Caco-2 (cell line): ENCODE results near the gene KCTD12. TPM values are rescaled to one million over a fixed set of nuclear protein-coding genes. Genes with fewer than 3 reads are reported as not detected.

ENCODE experiments used
- BruUV-seq: library from RNA; stranded (reverse); fragments of 400-500 nt; replicated peaks from 2 replicates; lab custom pipeline; 2021; lab: Mats Ljungman, UMichigan
- CTCF ChIA-PET: fragments of 300-600 bp; sonication (Branson Sonifier 250); formaldehyde crosslinking; loops from one replicate; lab custom pipeline; 2022; ENCODE audit warnings: antibody characterized with exemption; lab: Charles Lee
- POLR2A ChIA-PET: fragments of 300-600 bp; sonication (Branson Sonifier 250); formaldehyde crosslinking; loops from one replicate; lab custom pipeline; 2022; ENCODE audit warnings: antibody characterized with exemption; lab: Charles Lee
- DNase-seq, 2 experiments: peaks; one replicate each; pipeline versions ENCODE4 v3.0.0 to v3.0.0-alpha.2; 2020 to 2022
- H3K27me3 ChIP-seq: replicated peaks from 2 replicates; pipeline ENCODE4 v1.6.0; 2011; ENCODE audit warnings: low read length; ENCODE audit not compliant: control insufficient read depth, insufficient read depth
- H3K36me3 ChIP-seq: 2 replicates; pipeline ENCODE4 v1.5.1; 2011; ENCODE audit warnings: low read length; ENCODE audit not compliant: control insufficient read depth, insufficient read depth
- H3K4me1 ChIP-seq: fragments of 250-450 bp; sonication (Bioruptor Pico); 2 replicates; pipeline ENCODE4 v1.5.1; 2020; ENCODE audit warnings: mild to moderate bottlenecking
- H3K4me3 ChIP-seq: 2 replicates; pipeline ENCODE4 v1.5.1; 2011; ENCODE audit warnings: low read depth, mild to moderate bottlenecking, control low read depth, low read length
- H3K9me3 ChIP-seq: fragments of 250-450 bp; sonication (Bioruptor Pico); 2 replicates; pipeline ENCODE4 v1.5.1; 2020; ENCODE audit warnings: mild to moderate bottlenecking, moderate library complexity
- H3K27ac Mint-ChIP-seq: one replicate; pipeline ENCODE4 v1.8.0; 2022; ENCODE audit warnings: mixed read lengths; ENCODE audit not compliant: unreplicated experiment
- H3K27me3 Mint-ChIP-seq: one replicate; pipeline ENCODE4 v1.8.0; 2022; ENCODE audit warnings: mixed read lengths; ENCODE audit not compliant: insufficient read depth, unreplicated experiment
- H3K36me3 Mint-ChIP-seq: one replicate; pipeline ENCODE4 v1.8.0; 2022; ENCODE audit warnings: mild to moderate bottlenecking, mixed read lengths; ENCODE audit not compliant: insufficient read depth, unreplicated experiment
- H3K4me1 Mint-ChIP-seq: one replicate; pipeline ENCODE4 v1.8.0; 2022; ENCODE audit warnings: low read depth, mixed read lengths; ENCODE audit not compliant: unreplicated experiment
- H3K4me3 Mint-ChIP-seq: one replicate; pipeline ENCODE4 v1.8.0; 2022; ENCODE audit warnings: mild to moderate bottlenecking, moderate library complexity, mixed read lengths; ENCODE audit not compliant: unreplicated experiment
- H3K9me3 Mint-ChIP-seq: one replicate; pipeline ENCODE4 v1.8.0; 2022; ENCODE audit warnings: mixed read lengths; ENCODE audit not compliant: unreplicated experiment
- intact Hi-C: fragments of 100-400 bp; cut with micrococcal nuclease; formaldehyde crosslinking; loops from one replicate; pipeline ENCODE4 v1.10.0; 2022; ENCODE audit not compliant: unreplicated experiment
- total RNA-seq: library from RNA; stranded (reverse); gene quantifications from 2 replicates; pipeline ENCODE4 v1.2.3, GENCODE V29; 2022
- TF ChIP-seq, protein P1 (sequence below), 2 experiments: fragments of 200-600 bp in 1 of 2; IDR thresholded peaks; 1 replicate in 1 of 2; 2 replicates in 1 of 2; pipeline versions ENCODE4 v1.5.1 to v1.8.0; 2011 to 2022; ENCODE audit warnings: antibody characterized with exemption in 1 of 2, control low read depth in 1 of 2, inconsistent platforms in 1 of 2, low read depth in 1 of 2, low read length in 1 of 2, mild to moderate bottlenecking in 1 of 2, moderate library complexity in 1 of 2; ENCODE audit not compliant: insufficient read depth in 1 of 2, severe bottlenecking in 1 of 2, unreplicated experiment in 1 of 2

Gene KCTD12
- total RNA-seq, 1 experiment from 2014 or later, result 1.8 TPM

DNA sequence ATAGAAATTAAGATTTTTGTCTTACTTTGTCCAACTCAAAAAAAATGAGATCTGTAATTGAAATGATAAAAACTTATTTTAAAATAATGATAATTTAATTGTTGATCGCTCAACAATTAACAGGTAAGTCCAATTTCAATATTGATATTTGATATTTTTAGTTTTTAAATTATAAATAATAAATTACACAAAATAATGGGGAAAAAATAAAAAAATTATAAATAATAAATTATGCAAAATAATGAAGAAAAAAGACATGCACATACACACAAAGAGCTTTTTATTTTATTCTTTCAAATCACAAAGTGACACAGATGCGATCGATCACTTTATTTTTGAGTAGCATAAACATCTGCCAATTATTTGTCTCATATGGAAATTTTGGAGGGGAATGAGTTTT is 40.8 kb downstream of the KCTD12 start:
- Mint-ChIP-seq H3K4me3 (no peak overlapping the region), H3K9me3 (no peaks in the 10 kb centered on the region), H3K4me1 (no peaks in the 10 kb centered on the region), H3K36me3 (no peaks in the 10 kb centered on the region), H3K27me3 (peaks cover 4% of the 10 kb centered on the region), H3K27ac (no peak overlapping the region)
- Histone ChIP-seq H3K36me3 (no peaks in the 10 kb centered on the region), H3K9me3 (no peaks in the 10 kb centered on the region; the same call in 1 of the 2 replicates), H3K27me3 (no peaks in the 10 kb centered on the region), H3K4me1 (no peaks in the 10 kb centered on the region), H3K4me3 (no peak overlapping the region)
- TF ChIP-seq, protein P1, sequence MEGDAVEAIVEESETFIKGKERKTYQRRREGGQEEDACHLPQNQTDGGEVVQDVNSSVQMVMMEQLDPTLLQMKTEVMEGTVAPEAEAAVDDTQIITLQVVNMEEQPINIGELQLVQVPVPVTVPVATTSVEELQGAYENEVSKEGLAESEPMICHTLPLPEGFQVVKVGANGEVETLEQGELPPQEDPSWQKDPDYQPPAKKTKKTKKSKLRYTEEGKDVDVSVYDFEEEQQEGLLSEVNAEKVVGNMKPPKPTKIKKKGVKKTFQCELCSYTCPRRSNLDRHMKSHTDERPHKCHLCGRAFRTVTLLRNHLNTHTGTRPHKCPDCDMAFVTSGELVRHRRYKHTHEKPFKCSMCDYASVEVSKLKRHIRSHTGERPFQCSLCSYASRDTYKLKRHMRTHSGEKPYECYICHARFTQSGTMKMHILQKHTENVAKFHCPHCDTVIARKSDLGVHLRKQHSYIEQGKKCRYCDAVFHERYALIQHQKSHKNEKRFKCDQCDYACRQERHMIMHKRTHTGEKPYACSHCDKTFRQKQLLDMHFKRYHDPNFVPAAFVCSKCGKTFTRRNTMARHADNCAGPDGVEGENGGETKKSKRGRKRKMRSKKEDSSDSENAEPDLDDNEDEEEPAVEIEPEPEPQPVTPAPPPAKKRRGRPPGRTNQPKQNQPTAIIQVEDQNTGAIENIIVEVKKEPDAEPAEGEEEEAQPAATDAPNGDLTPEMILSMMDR (IDR thresholded peaks at IDR 0.05; ENCODE audit: insufficient read depth in 1 of 2, low read depth in 1 of 2, low read length in 1 of 2, severe bottlenecking in 1 of 2, unreplicated experiment in 1 of 2), result no peak
- CTCF ChIA-PET, result no interaction called here
- DNase-seq, result no peak
- intact Hi-C loops, result no loop called here
- POLR2A ChIA-PET, result no interaction called here
- no TSS peak for BruUV-seq

GRCh38 chr13:76837801-76838200 is 48.4 kb downstream of the KCTD12 start:
- peaks cover 4% of the 10 kb centered on the region for H3K27me3 Mint-ChIP-seq
- H3K36me3 ChIP-seq, result no peaks in the 10 kb centered on the region
- H3K4me3 ChIP-seq, result no peak overlapping the region
- intact Hi-C loops, result no loop called here
- no peak for DNase-seq
- POLR2A ChIA-PET, result no interaction called here
- CTCF ChIA-PET, result no interaction called here
- H3K4me3 Mint-ChIP-seq, result no peak overlapping the region
- H3K4me1 ChIP-seq, result peaks cover 6% of the 10 kb centered on the region; the same call in 1 of the 2 replicates
- H3K27ac Mint-ChIP-seq, result no peak overlapping the region
- no peaks in the 10 kb centered on the region; the same call in 1 of the 2 replicates for H3K9me3 ChIP-seq
- BruUV-seq, result no TSS peak
- no peaks in the 10 kb centered on the region for H3K9me3 Mint-ChIP-seq
- H3K4me1 Mint-ChIP-seq, result no peaks in the 10 kb centered on the region
- H3K27me3 ChIP-seq, result no peaks in the 10 kb centered on the region; the same call in 1 of the 2 replicates
- H3K36me3 Mint-ChIP-seq, result no peaks in the 10 kb centered on the region
- TF ChIP-seq, protein P1 (IDR thresholded peaks at IDR 0.05; ENCODE audit: insufficient read depth in 1 of 2, low read depth in 1 of 2, low read length in 1 of 2, severe bottlenecking in 1 of 2, unreplicated experiment in 1 of 2), result no peak

GRCh38 chr13:76836311-76836710 is 49.9 kb downstream of the KCTD12 start:
- Histone ChIP-seq H3K9me3 (no peaks in the 10 kb centered on the region; the same call in 1 of the 2 replicates), H3K4me1 (peaks cover 6% of the 10 kb centered on the region; the same call in 1 of the 2 replicates), H3K36me3 (no peaks in the 10 kb centered on the region), H3K27me3 (no peaks in the 10 kb centered on the region; the same call in 1 of the 2 replicates), H3K4me3 (no peak overlapping the region)
- Mint-ChIP-seq H3K4me3 (no peak overlapping the region), H3K36me3 (no peaks in the 10 kb centered on the region), H3K4me1 (peaks cover 10% of the 10 kb centered on the region), H3K27ac (no peak overlapping the region), H3K9me3 (no peaks in the 10 kb centered on the region), H3K27me3 (no peaks in the 10 kb centered on the region)
- BruUV-seq, result no TSS peak
- no peak for DNase-seq
- TF ChIP-seq, protein P1 (IDR thresholded peaks at IDR 0.05; ENCODE audit: insufficient read depth in 1 of 2, low read depth in 1 of 2, low read length in 1 of 2, severe bottlenecking in 1 of 2, unreplicated experiment in 1 of 2), result no peak
- intact Hi-C loops, result no loop called here
- ChIA-PET CTCF (no interaction called here), POLR2A (no interaction called here)
